Peyer's patch (tissue), 4 donors: ENCODE measurements around the gene DCST1.
A peak's percentile ranks its signal among the peaks of the same experiment; 100 is the strongest.

Source experiments
- CTCF ChIP-seq, 6 experiments: fragments of 450-650 bp in 4 of 6; fragments of 200-600 bp in 2 of 6; sonication (generic) in 1 of 6; IDR thresholded peaks; one replicate each; pipeline ENCODE4 v1.5.1; 2017 to 2019; ENCODE audit warnings: antibody characterized with exemption in 6 of 6, mild to moderate bottlenecking in 3 of 6, moderate library complexity in 1 of 6
- POLR2A ChIP-seq, 2 donors: fragments of 450-650 bp; IDR thresholded peaks; one replicate each; pipeline ENCODE4 v1.5.1; 2017; ENCODE audit warnings: antibody characterized with exemption in 2 of 2, mild to moderate bottlenecking in 2 of 2, moderate library complexity in 2 of 2

GRCh38 chr1:155038602-155039307 is 5.1 kb downstream of the DCST1 start:
- peak in 1 of 6 experiments; percentile 4 for TF ChIP-seq CTCF (IDR thresholded peaks at IDR 0.05)
- TF ChIP-seq POLR2A (IDR thresholded peaks at IDR 0.05) = peak; percentile 42 to 76
